Breast epithelium (tissue), 4 donors: ENCODE measurements around the gene C1QC. TPM values are rescaled to one million over a fixed set of nuclear protein-coding genes. Genes with fewer than 3 reads are reported as not detected.

Experiments
- DNase-seq, 2 donors: peaks; one replicate each; pipeline ENCODE4 v3.0.0-alpha.2; 2019; ENCODE audit warnings: low spot score in 2 of 2
- H3K27ac ChIP-seq, 2 donors: fragments of 200-600 bp; sonication (generic) in 1 of 2; one replicate each; pipeline ENCODE4 v1.5.1; 2016 to 2019; ENCODE audit warnings: mild to moderate bottlenecking in 1 of 2
- H3K27me3 ChIP-seq, 2 donors: fragments of 200-600 bp; sonication (generic) in 1 of 2; one replicate each; pipeline versions ENCODE4 v1.5.1 to v1.6.0; 2017 to 2019; ENCODE audit warnings: control low read depth in 1 of 2, mild to moderate bottlenecking in 1 of 2
- H3K36me3 ChIP-seq: fragments of 200-600 bp; one replicate; pipeline ENCODE4 v1.5.1; 2019
- H3K4me1 ChIP-seq, 2 donors: fragments of 200-600 bp; sonication (generic); one replicate each; pipeline ENCODE4 v1.5.1; 2016 to 2019; ENCODE audit warnings: control low read depth in 1 of 2
- H3K4me3 ChIP-seq, 3 donors: fragments of 200-600 bp; sonication (generic); 1 replicate in 2 of 3; 2 replicates in 1 of 3; pipeline ENCODE4 v1.5.1; 2016 to 2019; ENCODE audit warnings: mild to moderate bottlenecking in 3 of 3, moderate library complexity in 2 of 3
- H3K9me3 ChIP-seq, 2 donors: fragments of 200-600 bp; sonication (generic) in 1 of 2; one replicate each; pipeline ENCODE4 v1.5.1; 2016 to 2019; ENCODE audit warnings: control low read depth in 1 of 2
- CTCF ChIP-seq, 3 donors: fragments of 450-650 bp; IDR thresholded peaks; one replicate each; pipeline ENCODE4 v1.5.1; 2016 to 2017; ENCODE audit warnings: antibody characterized with exemption in 3 of 3, mild to moderate bottlenecking in 3 of 3, moderate library complexity in 3 of 3
- POLR2A ChIP-seq: fragments of 450-650 bp; IDR thresholded peaks from one replicate; pipeline ENCODE4 v1.6.1; 2016; ENCODE audit warnings: antibody characterized with exemption, mild to moderate bottlenecking, moderate library complexity
- POLR2AphosphoS5 ChIP-seq, 3 donors: sonication (generic); formaldehyde crosslinking; IDR thresholded peaks; one replicate each; pipeline ENCODE4 v1.6.1; 2017; ENCODE audit warnings: antibody characterized with exemption in 3 of 3
- intact Hi-C: fragments of 100-400 bp; cut with DNase I; formaldehyde crosslinking; loops from one replicate; pipeline ENCODE4 v1.15.1; 2023; ENCODE audit warnings: low total_unique reads
- total RNA-seq, 3 donors: library from RNA; depleted of rRNA; stranded (reverse); fragments of >200 nt; gene quantifications; one replicate each; pipeline ENCODE4 v1.1.0, GENCODE V29; 2016

C1QC gene
- total RNA-seq, 3 donors from 2014 or later: 76.4 to 385 (median 113) TPM

GRCh38 chr1:22629886-22630285, 13.5 kb upstream of the C1QC start:
- H3K4me1 ChIP-seq: no peaks in the 10 kb centered on the region
- DNase-seq: no peak
- no peaks in the 10 kb centered on the region for H3K36me3 ChIP-seq
- no peak overlapping the region for H3K27ac ChIP-seq
- TF ChIP-seq POLR2AphosphoS5 (IDR thresholded peaks at IDR 0.05) (no peak), POLR2A (no peak), CTCF (IDR thresholded peaks at IDR 0.05) (no peak)
- H3K9me3 ChIP-seq: no peaks in the 10 kb centered on the region
- intact Hi-C loops: no loop called here
- H3K27me3 ChIP-seq: peaks cover 0 to 30% of the 10 kb centered on the region in 2 donors
- H3K4me3 ChIP-seq: no peak overlapping the region

DNA sequence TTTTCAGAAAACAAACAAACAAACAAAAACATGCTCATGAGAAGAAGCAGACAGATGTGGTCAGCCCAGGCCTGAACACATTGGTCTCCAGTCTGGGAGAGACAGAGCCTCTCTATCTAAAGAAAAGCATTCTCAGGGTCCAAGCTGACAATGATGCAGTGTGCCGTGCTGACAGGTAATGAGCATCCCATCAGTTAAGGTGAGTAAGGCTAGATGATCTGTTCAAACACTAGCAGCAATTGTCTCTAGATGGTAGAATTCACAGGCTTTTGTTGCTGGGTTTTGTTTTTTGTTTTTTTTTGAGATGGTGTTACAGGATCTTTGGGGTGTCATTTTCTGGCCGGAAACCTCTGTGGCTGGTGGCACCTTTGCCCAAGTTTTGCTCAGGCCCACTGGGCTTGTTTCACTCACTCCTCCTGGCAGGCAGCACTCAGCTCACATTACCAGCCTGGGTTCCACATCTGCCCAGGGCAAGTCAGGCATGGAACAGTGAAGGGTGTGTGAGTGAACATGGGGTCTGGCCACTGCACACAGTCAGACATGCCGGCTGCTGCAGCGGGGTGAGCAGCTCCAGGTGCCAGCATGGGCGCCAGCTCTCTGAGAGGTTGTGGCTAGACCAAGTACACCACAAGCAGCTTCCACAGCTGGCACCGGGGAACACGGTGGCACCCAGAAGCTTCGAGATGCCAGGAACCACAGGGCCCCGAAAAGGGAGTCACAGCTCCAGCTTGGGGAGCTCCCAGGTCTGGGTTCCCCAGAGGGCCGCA, 9.6 kb upstream of the C1QC start:
- Histone ChIP-seq H3K9me3 (no peaks in the 10 kb centered on the region), H3K4me3 (no peak overlapping the region), H3K36me3 (no peaks in the 10 kb centered on the region), H3K27me3 (no peaks in the 10 kb centered on the region), H3K4me1 (no peaks in the 10 kb centered on the region), H3K27ac (no peak overlapping the region)
- no peak for DNase-seq
- intact Hi-C loops: no loop called here
- TF ChIP-seq POLR2A (no peak), POLR2AphosphoS5 (IDR thresholded peaks at IDR 0.05) (no peak), CTCF (IDR thresholded peaks at IDR 0.05) (no peak)

GRCh38 chr1:22635436-22635835, 8.0 kb upstream of the C1QC start:
- Histone ChIP-seq H3K27ac (no peak overlapping the region), H3K4me3 (no peak overlapping the region), H3K36me3 (no peaks in the 10 kb centered on the region), H3K9me3 (no peaks in the 10 kb centered on the region), H3K4me1 (no peaks in the 10 kb centered on the region), H3K27me3 (no peaks in the 10 kb centered on the region)
- intact Hi-C loops: no loop called here
- TF ChIP-seq CTCF (IDR thresholded peaks at IDR 0.05) (no peak), POLR2AphosphoS5 (IDR thresholded peaks at IDR 0.05) (no peak), POLR2A (no peak)
- DNase-seq: no peak

- H3K27ac ChIP-seq: no peak within 1 kb of the TSS
Observed at GRCh38 chr1:22636353-22636752, 7.1 kb upstream of the C1QC start, which contains the start of gene C1QA. Gene C1QA (plus strand): TSS chr1:22636628. CDS start chr1:22637617, 989 bp downstream.

More at GRCh38 chr1:22636353-22636752, 7.1 kb upstream of the C1QC start, which contains the start of gene C1QA:
- intact Hi-C loops: no loop called here
- no peak for TF ChIP-seq CTCF (IDR thresholded peaks at IDR 0.05)
- peak in 2 of 3 donors; percentile 21 to 31 for TF ChIP-seq POLR2AphosphoS5 (IDR thresholded peaks at IDR 0.05)
- TF ChIP-seq POLR2A: no peak
- Histone ChIP-seq H3K4me3 (peak within 1 kb of the TSS; percentile 20 to 47 (median 25)), H3K4me1 (no peaks in the 10 kb centered on the region), H3K9me3 (no peaks in the 10 kb centered on the region), H3K27me3 (no peaks in the 10 kb centered on the region), H3K36me3 (no peaks in the 10 kb centered on the region)
- DNase-seq: peak in 1 of 2 donors; percentile 23
